H1 (cell line): Measurements from ENCODE around the gene YLPM1. TPM values are rescaled to one million over a fixed set of nuclear protein-coding genes. Genes with fewer than 3 reads are reported as not detected.
A peak's percentile ranks its signal among the peaks of the same experiment; 100 is the strongest.

ENCODE experiments used
- ATF3 ChIP-seq: IDR thresholded peaks from 2 replicates; pipeline ENCODE4 v1.6.1; 2011; ENCODE audit warnings: low read depth, mild to moderate bottlenecking, low read length; ENCODE audit not compliant: insufficient read depth
- CHD7 ChIP-seq: fragments of 300-600 bp; sonication (generic); IDR thresholded peaks from 2 replicates; pipeline ENCODE4 v1.7.1; 2012; ENCODE audit warnings: low read length, moderate library complexity, mild to moderate bottlenecking, inconsistent platforms; ENCODE audit not compliant: insufficient replicate concordance
- E2F6 ChIP-seq: IDR thresholded peaks from 2 replicates; pipeline ENCODE4 v1.6.1; 2012; ENCODE audit warnings: inconsistent platforms
- MAX ChIP-seq: IDR thresholded peaks from 2 replicates; pipeline ENCODE4 v1.6.1; 2012; ENCODE audit warnings: inconsistent platforms
- SP4 ChIP-seq: IDR thresholded peaks from 2 replicates; pipeline ENCODE4 v1.6.1; 2012; ENCODE audit warnings: low read length, inconsistent platforms
- SRF ChIP-seq: IDR thresholded peaks from 2 replicates; pipeline ENCODE4 v1.6.1; 2011; ENCODE audit warnings: mild to moderate bottlenecking, low read depth, low read length, moderate library complexity
- SUZ12 ChIP-seq: fragments of 200-600 bp; sonication (generic); IDR thresholded peaks from 2 replicates; pipeline ENCODE4 v1.6.1; 2012; ENCODE audit warnings: mild to moderate bottlenecking, inconsistent platforms, low read length, moderate library complexity, mixed read lengths
- TBP ChIP-seq: IDR thresholded peaks from 2 replicates; pipeline ENCODE4 v1.6.1; 2011; ENCODE audit warnings: low read depth, low read length, improper control_type of control experiment
- polyA plus RNA-seq, 7 experiments: library from polyadenylated mRNA; depleted of rRNA in 3 of 7; stranded (reverse) in 5 of 7; unstranded in 2 of 7; fragments of >200 nt in 5 of 7; fragments of 200-250 nt in 2 of 7; gene quantifications; 1 replicate in 5 of 7; 2 replicates in 1 of 7; 4 replicates in 1 of 7; pipeline versions ENCODE4 v1.2.1 to v1.2.3, GENCODE V29; 2011 to 2013; ENCODE audit warnings: missing spikeins in 2 of 7, mixed read lengths in 2 of 7
- total RNA-seq: library from RNA; stranded (reverse); fragmentation: NEBNext Ultra II Directional; extraction: Animal tissue kit (Norgen Biotek cat#: 25700); gene quantifications from 2 replicates; pipeline ENCODE4 v1.2.1, GENCODE V29; 2021

Gene YLPM1
- total and polyA plus RNA-seq, 2 of the 8 experiments (the other 6 are each of a cell fraction or from before 2014, with no cell fraction given), result 13.5 to 71.7 TPM

- TF ChIP-seq CHD7 (no peak), SRF (peak; percentile 35; the same call in 1 of the 2 replicates), SUZ12 (no peak), E2F6 (no peak), TBP (peak; percentile 76), SP4 (no peak), MAX (peak; percentile 61), ATF3 (no peak)
Observed at GRCh38 chr14:74881431-74882102, 118.5 kb downstream of the YLPM1 start, which contains the start of gene DLST (continued).
